Right cardiac atrium (tissue), 5 donors: ENCODE results near the gene MVB12B. TPM values are rescaled to one million over a fixed set of nuclear protein-coding genes. Genes with fewer than 3 reads are reported as not detected.

Experiments
- ATAC-seq, 2 donors: fragments of 200-7000 bp; cut with Tn5 transposase; one replicate each; pipeline versions ENCODE4 v1.8.0 to v1.9.1; 2020; ENCODE audit warnings: moderate library complexity in 2 of 2, mild to moderate bottlenecking in 1 of 2
- DNase-seq, 3 donors: peaks; one replicate each; pipeline ENCODE4 v3.0.0-alpha.2; 2020
- H3K27ac ChIP-seq: one replicate; pipeline ENCODE4 v1.5.1; 2013; ENCODE audit warnings: mild to moderate bottlenecking, low read length, control low read depth, moderate library complexity
- H3K27me3 ChIP-seq: one replicate; pipeline ENCODE4 v1.6.1; 2013; ENCODE audit not compliant: control insufficient read depth, insufficient read depth
- H3K4me1 ChIP-seq: one replicate; pipeline ENCODE4 v1.6.1; 2013; ENCODE audit warnings: low read length; ENCODE audit not compliant: control insufficient read depth, insufficient read depth
- H3K4me3 ChIP-seq: one replicate; pipeline ENCODE4 v1.5.1; 2013; ENCODE audit warnings: low read length, control low read depth
- H3K9me3 ChIP-seq: one replicate; pipeline ENCODE4 v1.6.1; 2013; ENCODE audit warnings: low read length; ENCODE audit not compliant: control insufficient read depth
- WGBS: extraction: QIAGEN DNeasy Blood & Tissue Kit; methylation state at CpG from one replicate; pipeline ENCODE4 v1.1.7; 2013; 5-methylcytosine and 5-hydroxymethylcytosine counted together
- intact Hi-C, 4 donors: fragments of 100-400 bp; cut with DNase I; formaldehyde crosslinking; loops; one replicate each; pipeline versions ENCODE4 v1.11.0 to v1.14.0; 2022 to 2023
- polyA plus RNA-seq: library from polyadenylated mRNA; stranded (reverse); fragments of 200-250 nt; gene quantifications from one replicate; pipeline ENCODE4 v1.2.3, GENCODE V29; 2013
- total RNA-seq, 4 donors: library from RNA; stranded (reverse); fragmentation: NEBNext Ultra II Directional; extraction: Animal tissue kit (Norgen Biotek cat#: 25700); gene quantifications; one replicate each; pipeline ENCODE4 v1.2.1, GENCODE V29; 2021
- donor health status: healthy with polysubstance abuse.
- donor health status: DM: no; HTN: yes; CAD: no.
- donor health status: DM: no; HTN: no; CAD: no.
- donor health status: DM: no; HTN: yes; CAD: no; lungs with severe emphysema.
- donor health status: DM: yes; HTN: yes; CAD: no.

Gene MVB12B
- total and polyA plus RNA-seq, 5 donors, result 5.8 to 12.8 (median 12.0) TPM

DNA sequence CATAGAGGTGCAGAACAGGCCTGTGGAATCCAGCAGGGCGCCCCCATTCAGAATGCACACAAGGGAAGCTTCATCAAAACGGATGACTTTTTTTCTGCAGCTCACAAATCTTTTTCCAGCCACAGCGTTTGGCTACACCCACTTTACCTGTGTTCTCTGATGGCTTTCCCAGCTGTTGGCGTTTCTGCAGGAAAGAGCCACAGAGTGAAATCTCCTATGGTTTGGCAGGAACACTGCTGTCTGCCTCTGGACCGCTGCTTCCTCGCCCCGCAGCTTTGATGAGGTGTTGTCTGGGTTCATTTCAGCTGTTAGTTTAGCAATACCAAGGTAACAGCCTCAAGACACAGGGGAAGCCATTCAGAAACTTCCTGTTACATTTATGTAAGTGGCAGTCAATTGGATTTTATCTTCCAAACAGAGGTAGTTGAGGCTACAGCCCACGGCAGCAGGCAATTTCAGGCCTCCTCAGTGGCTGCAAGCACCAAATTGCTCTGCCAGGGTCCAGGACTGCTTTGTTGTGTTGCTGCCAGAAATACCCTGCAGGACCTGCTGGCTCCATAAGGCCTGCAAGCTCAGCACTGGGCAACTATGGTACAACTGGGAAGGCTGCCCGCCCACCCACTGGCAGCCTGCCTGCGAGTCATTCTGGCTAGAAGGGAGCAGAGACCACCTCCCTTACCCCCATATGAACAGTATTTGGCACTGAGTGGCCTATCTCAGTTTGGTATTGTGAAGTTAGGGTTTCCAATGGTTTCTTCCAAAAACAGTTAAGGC lies 96.7 kb downstream of the MVB12B start:
- intact Hi-C loops, result no loop called here
- no peak overlapping the region for H3K27ac ChIP-seq
- H3K9me3 ChIP-seq, result no peaks in the 10 kb centered on the region
- peaks cover 3% of the 10 kb centered on the region for H3K4me1 ChIP-seq
- ATAC-seq, result no peak
- H3K4me3 ChIP-seq, result no peak overlapping the region
- WGBS, result 79% methylated on average over 10 of the region's 10 CpGs
- no peak for DNase-seq
- H3K27me3 ChIP-seq, result no peaks in the 10 kb centered on the region

DNA sequence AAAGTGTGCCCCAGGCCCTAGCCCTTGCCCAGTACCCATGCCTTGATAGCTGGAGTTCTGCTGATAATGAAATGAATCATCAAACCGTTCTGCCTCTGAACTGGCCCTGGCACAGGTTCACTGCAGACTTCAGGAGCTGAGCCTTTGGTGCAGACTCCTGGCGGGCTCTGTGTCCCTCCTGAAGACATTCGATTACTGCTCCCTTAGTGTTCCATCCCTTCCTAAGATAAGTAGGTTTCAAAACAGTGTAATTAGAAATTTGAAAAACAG lies 97.2 kb downstream of the MVB12B start:
- H3K27me3 ChIP-seq, result no peaks in the 10 kb centered on the region
- no peak overlapping the region for H3K27ac ChIP-seq
- 75% methylated on average over 3 of the region's 3 CpGs for WGBS
- H3K9me3 ChIP-seq, result no peaks in the 10 kb centered on the region
- intact Hi-C loops, result no loop called here
- DNase-seq, result no peak
- no peak for ATAC-seq
- no peak overlapping the region for H3K4me3 ChIP-seq
- peaks cover 3% of the 10 kb centered on the region for H3K4me1 ChIP-seq

DNA sequence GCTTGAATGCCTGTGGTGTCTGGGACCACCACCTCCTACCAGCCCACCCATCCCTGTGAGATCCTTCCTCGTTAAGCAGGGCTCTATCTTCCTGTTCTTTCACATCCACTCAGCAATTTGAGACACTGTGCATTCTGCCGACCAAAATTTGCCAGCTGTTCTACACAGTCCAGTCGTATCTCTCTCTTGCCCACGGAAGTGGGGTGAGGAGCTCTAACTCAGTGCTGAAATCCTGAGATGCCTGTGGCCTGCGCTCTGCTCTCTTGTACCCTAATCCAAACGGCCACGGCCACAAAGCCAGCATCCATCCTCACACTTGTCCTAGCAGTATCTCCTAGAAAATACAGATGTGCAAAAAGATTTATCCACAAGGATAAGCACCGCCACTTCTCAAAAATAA lies 97.9 kb downstream of the MVB12B start:
- Histone ChIP-seq H3K27ac (no peak overlapping the region), H3K4me3 (no peak overlapping the region), H3K9me3 (no peaks in the 10 kb centered on the region), H3K27me3 (no peaks in the 10 kb centered on the region), H3K4me1 (peaks cover 3% of the 10 kb centered on the region)
- ATAC-seq (no peak), DNase-seq (no peak)
- 86% methylated on average over 8 of the region's 8 CpGs for WGBS
- intact Hi-C loops, result no loop called here

DNA sequence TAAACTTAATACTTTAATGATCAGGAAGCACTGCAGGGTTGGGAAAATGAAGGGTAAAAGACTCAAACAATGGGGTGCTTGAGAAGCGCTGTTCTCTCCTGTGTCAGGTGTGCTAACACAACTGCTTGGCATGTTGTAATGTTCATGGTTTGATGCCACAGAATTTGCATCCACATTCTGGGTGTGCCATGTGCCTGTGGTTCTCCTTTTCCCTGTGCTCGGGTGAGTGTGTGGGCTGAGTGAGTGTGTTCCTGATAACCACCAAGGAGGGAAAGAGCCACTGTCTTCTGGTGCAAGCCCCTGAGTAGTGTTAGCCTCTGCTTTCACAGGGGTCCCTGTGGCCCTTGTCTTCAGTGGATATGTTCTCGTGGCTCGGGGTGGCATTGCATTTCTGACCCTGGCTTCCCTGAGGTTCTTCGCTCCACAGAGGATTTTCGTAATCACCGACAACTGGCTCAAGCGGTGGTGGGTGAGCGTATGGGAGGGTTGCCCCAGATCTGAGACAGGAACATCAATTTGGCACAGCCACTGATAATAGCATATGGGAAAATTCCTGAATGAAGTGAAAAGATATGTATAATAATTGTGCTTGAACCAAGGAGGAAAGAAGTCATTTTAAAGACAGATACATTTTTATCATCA lies 102.0 kb downstream of the MVB12B start:
- Histone ChIP-seq H3K9me3 (no peaks in the 10 kb centered on the region), H3K27me3 (no peaks in the 10 kb centered on the region), H3K4me3 (no peak overlapping the region), H3K27ac (no peak overlapping the region), H3K4me1 (peaks cover under 1% of the 10 kb centered on the region)
- DNase-seq (no peak), ATAC-seq (no peak)
- WGBS, result 91% methylated on average over 9 of the region's 9 CpGs
- intact Hi-C loops, result no loop called here

DNA sequence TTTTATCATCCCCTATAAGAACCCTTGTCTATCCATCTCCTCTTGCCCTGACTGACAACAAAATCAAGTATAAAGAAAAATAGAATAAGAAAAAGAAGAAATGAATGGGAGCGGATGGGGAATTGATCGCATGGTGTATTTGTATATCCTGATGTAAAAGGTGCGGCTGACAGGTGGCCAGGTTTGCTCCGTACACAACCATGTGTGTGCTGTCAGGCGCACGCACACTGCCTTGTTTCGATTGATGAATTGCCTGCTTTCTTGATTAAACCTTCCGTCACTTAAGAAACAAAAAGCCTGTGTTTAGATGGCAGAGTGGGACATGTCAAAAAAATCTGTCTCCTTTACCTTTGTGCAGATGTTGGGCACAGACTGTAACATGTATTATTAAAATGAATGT lies 102.6 kb downstream of the MVB12B start:
- 96% methylated on average over 8 of the region's 8 CpGs for WGBS
- H3K4me3 ChIP-seq, result no peak overlapping the region
- ATAC-seq, result no peak
- no peak overlapping the region for H3K27ac ChIP-seq
- H3K27me3 ChIP-seq, result no peaks in the 10 kb centered on the region
- no peaks in the 10 kb centered on the region for H3K4me1 ChIP-seq
- intact Hi-C loops, result no loop called here
- DNase-seq, result no peak
- no peaks in the 10 kb centered on the region for H3K9me3 ChIP-seq

DNA sequence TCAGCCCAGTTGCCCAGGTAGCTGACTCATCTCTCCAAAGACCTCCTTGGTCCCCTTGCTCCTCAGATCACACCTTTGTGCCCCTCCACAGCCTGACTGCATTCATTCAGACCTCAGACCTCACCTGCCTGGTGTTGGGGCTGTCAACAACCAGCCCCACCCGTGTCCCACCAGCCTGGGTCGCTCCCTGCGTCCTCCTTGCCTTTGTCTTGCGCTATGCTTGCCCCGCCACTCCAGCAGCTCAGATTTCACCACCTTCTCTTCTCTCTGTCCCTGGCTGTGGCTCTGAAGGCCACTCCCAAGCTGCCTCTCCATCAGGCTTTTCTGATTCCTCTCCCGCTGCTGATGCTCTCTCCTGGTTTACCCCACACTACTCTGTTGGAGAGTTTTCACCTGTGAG lies 103.5 kb downstream of the MVB12B start:
- ATAC-seq, result no peak
- Histone ChIP-seq H3K27me3 (no peaks in the 10 kb centered on the region), H3K4me3 (no peak overlapping the region), H3K27ac (no peak overlapping the region), H3K4me1 (no peaks in the 10 kb centered on the region), H3K9me3 (no peaks in the 10 kb centered on the region)
- 87% methylated on average over 6 of the region's 6 CpGs for WGBS
- intact Hi-C loops, result no loop called here
- no peak for DNase-seq

DNA sequence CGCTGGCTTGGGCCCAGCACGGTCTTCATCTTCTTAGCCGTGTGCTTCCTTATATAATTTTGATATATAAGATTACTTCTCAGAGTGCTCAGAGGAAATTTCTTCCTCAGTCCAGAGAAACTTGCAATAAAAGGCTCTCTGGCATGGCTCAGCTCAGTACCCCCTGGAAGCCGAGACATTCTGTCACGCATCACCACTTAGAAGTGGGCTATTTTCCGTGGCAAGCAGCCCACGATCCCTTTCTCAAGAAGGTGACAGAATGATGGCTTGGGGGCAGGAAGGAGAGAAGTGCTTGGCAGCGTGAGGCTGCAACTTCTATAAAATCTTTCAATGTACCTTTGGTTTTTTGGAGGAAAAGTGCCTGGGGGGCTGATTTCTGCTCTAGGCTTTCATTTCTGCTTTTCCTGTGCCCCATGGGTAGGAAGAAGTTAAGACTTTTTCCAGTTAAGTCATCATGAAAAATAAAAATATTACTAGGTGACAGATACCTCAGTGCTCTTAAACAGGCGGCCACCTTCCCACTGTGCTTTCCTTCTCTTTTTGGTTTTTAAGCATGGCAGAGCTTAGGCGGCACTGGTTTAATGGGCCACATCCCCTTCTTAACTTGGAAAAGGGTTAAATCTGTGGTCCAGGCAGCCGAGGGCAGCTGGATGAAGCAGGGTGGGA lies 104.6 kb downstream of the MVB12B start:
- Histone ChIP-seq H3K27me3 (no peaks in the 10 kb centered on the region), H3K4me1 (no peaks in the 10 kb centered on the region), H3K9me3 (no peaks in the 10 kb centered on the region), H3K4me3 (no peak overlapping the region), H3K27ac (no peak overlapping the region)
- no peak for DNase-seq
- no peak for ATAC-seq
- WGBS, result 79% methylated on average over 11 of the region's 11 CpGs
- intact Hi-C loops, result no loop called here

DNA sequence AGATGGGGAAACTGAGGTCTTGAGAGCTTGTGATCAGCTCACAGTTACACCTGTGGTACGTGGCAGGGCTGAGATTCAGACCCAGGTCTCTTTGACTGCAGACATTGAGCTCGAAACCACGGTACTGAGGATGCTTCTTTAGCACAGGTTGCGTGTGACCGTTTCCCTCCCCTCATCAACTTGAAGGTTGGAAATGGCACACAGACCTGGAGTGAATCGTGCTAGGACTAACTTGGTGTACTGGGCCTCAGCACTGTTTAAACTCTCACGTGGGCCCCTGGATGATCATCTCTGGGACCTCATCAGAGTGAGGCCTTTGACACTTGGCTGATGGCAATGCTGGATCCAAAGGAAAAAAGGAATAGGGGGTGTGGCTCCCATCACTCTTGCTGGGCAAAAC lies 106.0 kb downstream of the MVB12B start:
- ATAC-seq (no peak), DNase-seq (no peak)
- 91% methylated on average over 7 of the region's 7 CpGs for WGBS

DNA sequence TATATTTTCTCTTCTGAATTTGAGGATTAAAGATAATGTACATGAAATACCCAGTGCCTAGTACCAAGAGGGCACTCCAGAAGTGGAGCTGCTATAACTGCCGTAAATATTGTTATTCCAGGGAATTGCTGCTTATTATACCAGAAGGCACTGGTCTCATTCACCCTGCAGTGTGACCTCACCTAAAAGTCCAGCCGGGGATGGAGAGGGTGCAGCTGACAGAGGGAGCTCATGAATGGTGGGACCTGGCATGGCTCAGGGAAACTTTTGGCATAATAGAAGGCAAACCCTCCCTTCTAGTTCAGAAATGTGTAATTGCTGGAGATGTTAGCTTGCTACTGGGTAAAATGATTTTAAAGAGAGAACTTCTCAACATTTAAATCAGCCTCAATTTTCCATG lies 108.5 kb downstream of the MVB12B start:
- Histone ChIP-seq H3K4me3 (no peak overlapping the region), H3K4me1 (no peaks in the 10 kb centered on the region), H3K27ac (no peak overlapping the region), H3K27me3 (no peaks in the 10 kb centered on the region), H3K9me3 (no peaks in the 10 kb centered on the region)
- ATAC-seq (no peak), DNase-seq (no peak)
- intact Hi-C loops, result no loop called here
- WGBS, result 81% methylated on average over 2 of the region's 2 CpGs

More for the DNA sequence above, 106.0 kb downstream of the MVB12B start:
- Histone ChIP-seq H3K4me3 (no peak overlapping the region), H3K27me3 (no peaks in the 10 kb centered on the region), H3K9me3 (no peaks in the 10 kb centered on the region), H3K27ac (no peak overlapping the region), H3K4me1 (no peaks in the 10 kb centered on the region)
- intact Hi-C loops, result no loop called here

DNA sequence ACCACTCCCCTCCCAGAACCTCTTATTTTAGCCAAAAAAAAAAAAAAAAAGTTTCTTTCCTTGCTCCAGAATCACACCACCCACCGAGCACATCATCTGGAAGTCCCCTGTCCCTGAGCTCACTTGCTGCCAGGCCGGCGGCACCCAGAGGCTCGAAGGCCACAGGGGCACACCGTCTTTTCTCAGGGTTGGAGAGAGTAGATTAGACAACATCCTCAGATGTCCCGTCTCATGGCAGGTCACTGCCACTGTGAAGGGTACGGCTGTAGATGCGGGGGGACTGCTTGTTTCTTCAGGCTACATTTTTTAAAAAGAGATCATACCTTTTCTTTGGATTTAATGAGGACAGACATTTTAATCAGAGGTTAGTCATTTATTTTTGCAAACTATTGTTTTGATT lies 109.0 kb downstream of the MVB12B start:
- no peak for ATAC-seq
- Histone ChIP-seq H3K4me3 (no peak overlapping the region), H3K27me3 (no peaks in the 10 kb centered on the region), H3K4me1 (no peaks in the 10 kb centered on the region), H3K27ac (no peak overlapping the region), H3K9me3 (no peaks in the 10 kb centered on the region)
- WGBS, result 82% methylated on average over 8 of the region's 8 CpGs
- no peak for DNase-seq
- intact Hi-C loops, result no loop called here

DNA sequence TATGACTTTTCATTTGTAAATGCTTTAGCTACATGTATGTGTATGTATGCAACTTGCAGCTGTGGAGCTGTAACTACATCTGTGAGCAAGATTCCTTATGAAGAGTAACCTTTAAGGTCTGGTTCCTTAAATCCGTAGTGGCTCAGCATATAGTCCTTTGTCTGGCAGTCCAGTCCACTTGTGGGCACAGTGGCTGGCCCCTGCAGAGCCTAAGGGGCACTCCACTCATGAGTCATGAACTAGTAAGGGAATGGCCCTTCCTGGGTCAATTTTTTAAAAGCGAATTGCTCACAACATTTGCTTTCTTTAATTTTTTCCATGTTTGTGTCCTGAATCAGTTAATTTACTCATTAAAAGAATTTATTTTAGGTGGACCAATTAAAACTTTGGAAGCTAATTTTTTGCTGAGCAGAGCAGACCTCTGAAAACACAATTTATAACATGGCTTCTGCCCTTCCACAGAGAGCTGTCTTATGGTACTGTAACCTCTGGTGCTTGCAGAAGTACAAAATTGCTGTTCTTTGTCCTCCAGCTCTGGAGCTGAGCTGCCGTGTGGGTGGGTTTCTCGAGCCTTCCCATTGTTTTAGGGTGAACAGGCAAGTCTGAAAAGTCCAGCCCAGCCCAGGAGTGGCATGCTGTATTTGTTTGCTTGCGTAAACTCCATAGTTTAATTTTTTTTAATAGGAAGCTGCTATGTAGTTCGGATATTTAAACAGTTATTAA lies 110.1 kb downstream of the MVB12B start:
- no peak for DNase-seq
- H3K4me3 ChIP-seq, result no peak overlapping the region
- no peaks in the 10 kb centered on the region for H3K9me3 ChIP-seq
- H3K4me1 ChIP-seq, result no peaks in the 10 kb centered on the region
- no peak for ATAC-seq
- no peak overlapping the region for H3K27ac ChIP-seq
- intact Hi-C loops, result no loop called here
- no peaks in the 10 kb centered on the region for H3K27me3 ChIP-seq
- WGBS, result 83% methylated on average over 6 of the region's 6 CpGs
